Astrocyte (in vitro differentiated cells and primary cell): ENCODE data around the gene PSEN2. TPM values are rescaled to one million over a fixed set of nuclear protein-coding genes. Genes with fewer than 3 reads are reported as not detected.

Experiments used
- DNase-seq: peaks from one replicate; pipeline ENCODE4 v3.0.0-alpha.2; 2010; ENCODE audit warnings: low read depth
- FAIRE-seq: peaks from 2 replicates; lab custom pipeline; 2011; peaks lifted over from hg19 to GRCh38; lab: Jason Lieb, UNC
- H2AFZ ChIP-seq: 2 replicates; pipeline ENCODE4 v1.6.0; 2012; ENCODE audit warnings: low read depth, low read length, inconsistent platforms
- H3K27ac ChIP-seq: 2 replicates; pipeline ENCODE4 v1.5.1; 2011; ENCODE audit warnings: low read depth, low read length, inconsistent platforms
- H3K27me3 ChIP-seq: 2 replicates; pipeline ENCODE4 v1.6.0; 2011; ENCODE audit warnings: low read length, inconsistent platforms; ENCODE audit not compliant: insufficient read depth
- H3K36me3 ChIP-seq: 2 replicates; pipeline ENCODE4 v1.5.1; 2011; ENCODE audit warnings: low read length, inconsistent platforms; ENCODE audit not compliant: insufficient read depth
- H3K4me1 ChIP-seq: 2 replicates; pipeline ENCODE4 v1.5.1; 2011; ENCODE audit warnings: low read length, inconsistent platforms; ENCODE audit not compliant: insufficient read depth
- H3K4me2 ChIP-seq: 2 replicates; pipeline ENCODE4 v1.6.0; 2012; ENCODE audit warnings: low read length, inconsistent platforms
- H3K4me3 ChIP-seq: 2 replicates; pipeline ENCODE4 v1.5.1; 2011; ENCODE audit warnings: low read depth, mild to moderate bottlenecking, low read length, inconsistent platforms; ENCODE audit not compliant: insufficient read depth
- H3K79me2 ChIP-seq: 2 replicates; pipeline ENCODE4 v1.6.0; 2012; ENCODE audit warnings: mild to moderate bottlenecking, low read length, inconsistent platforms; ENCODE audit not compliant: insufficient read depth
- H3K9ac ChIP-seq: 2 replicates; pipeline ENCODE4 v1.6.0; 2012; ENCODE audit warnings: mild to moderate bottlenecking, low read length, inconsistent platforms
- H3K9me3 ChIP-seq: 2 replicates; pipeline ENCODE4 v1.5.1; 2012; ENCODE audit warnings: low read depth, mild to moderate bottlenecking, low read length, inconsistent platforms; ENCODE audit not compliant: insufficient read depth
- H4K20me1 ChIP-seq: 2 replicates; pipeline ENCODE4 v1.6.0; 2012; ENCODE audit warnings: low read length, inconsistent platforms; ENCODE audit not compliant: insufficient read depth
- H3K27ac Mint-ChIP-seq: one replicate; pipeline ENCODE4 v1.8.0; 2021; ENCODE audit warnings: mild to moderate bottlenecking, mixed read lengths; ENCODE audit not compliant: unreplicated experiment
- H3K27me3 Mint-ChIP-seq: one replicate; pipeline ENCODE4 v1.8.0; 2021; ENCODE audit warnings: low read depth, mixed read lengths; ENCODE audit not compliant: unreplicated experiment
- H3K36me3 Mint-ChIP-seq: one replicate; pipeline ENCODE4 v1.8.0; 2021; ENCODE audit warnings: low read depth, mixed read lengths; ENCODE audit not compliant: unreplicated experiment
- H3K4me1 Mint-ChIP-seq: one replicate; pipeline ENCODE4 v1.8.0; 2021; ENCODE audit warnings: low read depth, mixed read lengths; ENCODE audit not compliant: unreplicated experiment
- H3K4me3 Mint-ChIP-seq: one replicate; pipeline ENCODE4 v1.8.0; 2021; ENCODE audit warnings: mild to moderate bottlenecking, moderate library complexity, mixed read lengths; ENCODE audit not compliant: unreplicated experiment
- H3K9me3 Mint-ChIP-seq: one replicate; pipeline ENCODE4 v1.8.0; 2021; ENCODE audit warnings: mild to moderate bottlenecking, mixed read lengths; ENCODE audit not compliant: unreplicated experiment
- EZH2 ChIP-seq: IDR thresholded peaks from 2 replicates; pipeline ENCODE4 v1.6.1; 2012; ENCODE audit warnings: mild to moderate bottlenecking, low read length, inconsistent platforms; ENCODE audit not compliant: insufficient read depth
- total RNA-seq: library from RNA; stranded (reverse); gene quantifications from 2 replicates; pipeline ENCODE4 v1.2.1, GENCODE V29; 2021
- TF ChIP-seq, protein P1 (sequence below): IDR thresholded peaks from 2 replicates; pipeline ENCODE4 v1.5.1; 2011; ENCODE audit warnings: low read depth, mild to moderate bottlenecking, inconsistent platforms, low read length, moderate library complexity; ENCODE audit not compliant: insufficient read depth

The PSEN2 gene
- total RNA-seq, 1 donor from 2014 or later, result 12.4 TPM

DNA sequence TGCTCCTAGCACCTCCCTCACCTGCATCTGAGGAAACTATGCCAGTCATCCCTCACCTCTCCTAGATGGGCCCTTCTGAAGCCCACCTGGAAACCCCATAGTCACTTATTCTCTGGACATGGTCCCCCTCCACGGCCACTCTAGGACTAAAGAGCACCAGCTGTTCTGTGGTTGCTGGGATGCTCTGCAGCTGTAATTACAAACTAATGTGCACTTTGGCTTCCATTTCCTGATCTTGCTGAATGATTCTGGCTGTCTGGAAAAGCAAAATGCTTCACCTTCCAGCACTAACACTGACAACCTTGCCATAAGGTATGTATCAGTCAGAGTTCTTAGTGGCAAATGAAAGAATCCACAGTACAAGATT, 48.7 kb upstream of the PSEN2 start:
- peaks cover 7% of the 10 kb centered on the region for H3K27me3 Mint-ChIP-seq
- H3K36me3 Mint-ChIP-seq, result peaks cover 2% of the 10 kb centered on the region
- Histone ChIP-seq H3K4me1 (peaks cover 20% of the 10 kb centered on the region), H4K20me1 (no peaks in the 10 kb centered on the region), H3K9ac (peak overlapping the region; percentile 51), H3K79me2 (no peaks in the 10 kb centered on the region), H3K4me3 (no peak overlapping the region), H2AFZ (no peak overlapping the region), H3K27me3 (no peaks in the 10 kb centered on the region), H3K4me2 (peak overlapping the region; percentile 44), H3K9me3 (no peaks in the 10 kb centered on the region), H3K36me3 (no peaks in the 10 kb centered on the region), H3K27ac (peak overlapping the region; percentile 81)
- TF ChIP-seq, protein P1, sequence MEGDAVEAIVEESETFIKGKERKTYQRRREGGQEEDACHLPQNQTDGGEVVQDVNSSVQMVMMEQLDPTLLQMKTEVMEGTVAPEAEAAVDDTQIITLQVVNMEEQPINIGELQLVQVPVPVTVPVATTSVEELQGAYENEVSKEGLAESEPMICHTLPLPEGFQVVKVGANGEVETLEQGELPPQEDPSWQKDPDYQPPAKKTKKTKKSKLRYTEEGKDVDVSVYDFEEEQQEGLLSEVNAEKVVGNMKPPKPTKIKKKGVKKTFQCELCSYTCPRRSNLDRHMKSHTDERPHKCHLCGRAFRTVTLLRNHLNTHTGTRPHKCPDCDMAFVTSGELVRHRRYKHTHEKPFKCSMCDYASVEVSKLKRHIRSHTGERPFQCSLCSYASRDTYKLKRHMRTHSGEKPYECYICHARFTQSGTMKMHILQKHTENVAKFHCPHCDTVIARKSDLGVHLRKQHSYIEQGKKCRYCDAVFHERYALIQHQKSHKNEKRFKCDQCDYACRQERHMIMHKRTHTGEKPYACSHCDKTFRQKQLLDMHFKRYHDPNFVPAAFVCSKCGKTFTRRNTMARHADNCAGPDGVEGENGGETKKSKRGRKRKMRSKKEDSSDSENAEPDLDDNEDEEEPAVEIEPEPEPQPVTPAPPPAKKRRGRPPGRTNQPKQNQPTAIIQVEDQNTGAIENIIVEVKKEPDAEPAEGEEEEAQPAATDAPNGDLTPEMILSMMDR, result no peak
- TF ChIP-seq EZH2, result no peak
- peaks cover 14% of the 10 kb centered on the region for H3K4me1 Mint-ChIP-seq
- H3K27ac Mint-ChIP-seq, result peak overlapping the region; percentile 30
- DNase-seq (peak; percentile 54), FAIRE-seq (no peak)
- H3K4me3 Mint-ChIP-seq, result no peak overlapping the region
- peaks cover 4% of the 10 kb centered on the region for H3K9me3 Mint-ChIP-seq

- Histone ChIP-seq H3K9me3 (no peaks in the 10 kb centered on the region), H3K27ac (no peak overlapping the region), H3K9ac (no peak overlapping the region), H3K27me3 (no peaks in the 10 kb centered on the region), H4K20me1 (no peaks in the 10 kb centered on the region), H3K36me3 (no peaks in the 10 kb centered on the region), H2AFZ (no peak overlapping the region), H3K4me1 (peaks cover 17% of the 10 kb centered on the region), H3K4me3 (no peak overlapping the region), H3K4me2 (no peak overlapping the region), H3K79me2 (no peaks in the 10 kb centered on the region)
- TF ChIP-seq, protein P1, result no peak
- no peak for TF ChIP-seq EZH2
- Mint-ChIP-seq H3K4me3 (peak overlapping the region; percentile 21), H3K27me3 (peaks cover 7% of the 10 kb centered on the region), H3K4me1 (peaks cover 13% of the 10 kb centered on the region), H3K9me3 (peaks cover 4% of the 10 kb centered on the region), H3K36me3 (peaks cover 2% of the 10 kb centered on the region), H3K27ac (no peak overlapping the region)
- FAIRE-seq, result no peak
- no peak for DNase-seq
Observed at GRCh38 chr1:226823643-226824042, 46.8 kb upstream of the PSEN2 start.

DNA sequence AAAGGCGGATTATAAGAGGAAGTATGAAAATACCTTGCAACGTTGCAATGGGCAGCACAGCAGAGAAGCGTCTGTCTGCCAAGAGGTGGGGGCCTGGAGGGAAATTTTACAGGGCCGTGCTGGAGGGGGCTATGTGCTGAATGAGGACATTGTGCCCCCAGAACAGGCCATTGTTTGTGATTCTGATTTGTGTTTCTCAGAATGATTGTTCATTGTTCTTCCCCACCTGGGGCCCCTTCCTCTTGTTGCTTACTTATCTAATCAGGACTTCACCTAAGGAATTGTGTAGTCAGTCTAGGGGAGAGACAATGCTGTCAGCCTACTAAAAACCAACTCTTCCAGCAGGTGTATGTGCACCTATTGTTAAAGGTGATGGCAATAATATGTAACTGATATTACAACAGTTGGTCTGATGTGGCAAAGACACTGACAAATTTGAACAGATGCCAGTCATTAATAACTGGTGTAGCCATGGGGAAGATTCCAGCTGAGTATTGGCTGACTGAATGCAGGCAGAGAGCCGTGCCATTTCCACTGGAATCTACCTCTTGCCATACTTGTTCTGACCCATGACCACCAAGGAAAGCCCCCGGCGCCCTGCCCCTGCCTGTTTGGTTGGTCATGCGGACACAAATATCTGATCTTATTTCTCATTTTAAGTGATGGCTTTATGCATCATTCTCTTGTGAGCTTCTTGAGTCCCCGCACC, 45.2 kb upstream of the PSEN2 start:
- Mint-ChIP-seq H3K4me1 (peaks cover 13% of the 10 kb centered on the region), H3K4me3 (no peak overlapping the region), H3K9me3 (peaks cover 4% of the 10 kb centered on the region), H3K27me3 (peaks cover 7% of the 10 kb centered on the region), H3K36me3 (no peaks in the 10 kb centered on the region), H3K27ac (no peak overlapping the region)
- Histone ChIP-seq H2AFZ (no peak overlapping the region), H3K4me2 (no peak overlapping the region), H3K4me1 (peaks cover 17% of the 10 kb centered on the region), H3K27ac (no peak overlapping the region), H3K4me3 (no peak overlapping the region), H3K27me3 (no peaks in the 10 kb centered on the region), H3K36me3 (no peaks in the 10 kb centered on the region), H3K9me3 (no peaks in the 10 kb centered on the region), H4K20me1 (no peaks in the 10 kb centered on the region), H3K79me2 (no peaks in the 10 kb centered on the region), H3K9ac (no peak overlapping the region)
- DNase-seq (no peak), FAIRE-seq (no peak)
- TF ChIP-seq EZH2, result no peak
- TF ChIP-seq, protein P1, result no peak
